H54 (cell line): Measurements from ENCODE around the gene BRSK1.

Source experiments
- DNase-seq: peaks from one replicate; pipeline ENCODE4 v3.0.0; 2011; ENCODE audit warnings: low spot score, mixed read lengths; ENCODE audit not compliant: insufficient read length
- FAIRE-seq: peaks from 3 replicates; lab custom pipeline; 2011; peaks lifted over from hg19 to GRCh38; lab: Jason Lieb, UNC
- POLR2A ChIP-seq: IDR thresholded peaks from 2 replicates; pipeline ENCODE4 v1.6.1; 2011; ENCODE audit warnings: low read depth, mild to moderate bottlenecking, low read length

Gene BRSK1

GRCh38 chr19:55333870-55334269, 50.1 kb downstream of the BRSK1 start:
- FAIRE-seq (no peak), DNase-seq (no peak)
- no peak for TF ChIP-seq POLR2A

GRCh38 chr19:55336101-55336500, 52.3 kb downstream of the BRSK1 start:
- no peak for FAIRE-seq
- DNase-seq: no peak
- TF ChIP-seq POLR2A: no peak

- peak; percentile 77 for FAIRE-seq
- TF ChIP-seq POLR2A: no peak; the same call in 1 of the 2 replicates
These were observed 55.5 kb downstream of the BRSK1 start, which contains the start of gene KMT5C for GRCh38 chr19:55339105-55339888. Gene KMT5C, plus strand, starts transcription at chr19:55339876. Its CDS starts 2,061 bp downstream, at chr19:55341937.

GRCh38 chr19:55339889-55340783, 56.3 kb downstream of the BRSK1 start:
- TF ChIP-seq POLR2A: peak; percentile 92
- no peak for FAIRE-seq
- no peak for DNase-seq

More at GRCh38 chr19:55339105-55339888, 55.5 kb downstream of the BRSK1 start, which contains the start of gene KMT5C:
- peak; percentile 100 for DNase-seq

- DNase-seq (no peak), FAIRE-seq (no peak)
- no peak; the same call in 1 of the 2 replicates for TF ChIP-seq POLR2A
These were observed 57.0 kb downstream of the BRSK1 start for GRCh38 chr19:55340784-55341147.

GRCh38 chr19:55341171-55341588, 57.4 kb downstream of the BRSK1 start:
- DNase-seq (peak; percentile 99), FAIRE-seq (no peak)
- TF ChIP-seq POLR2A: no peak

- TF ChIP-seq POLR2A: no peak
- FAIRE-seq: no peak
- DNase-seq: no peak
These were observed 58.1 kb downstream of the BRSK1 start for GRCh38 chr19:55341595-55342531.

GRCh38 chr19:55344444-55344843, 60.6 kb downstream of the BRSK1 start:
- FAIRE-seq (no peak), DNase-seq (no peak)
- TF ChIP-seq POLR2A: no peak

GRCh38 chr19:55345101-55345817, 61.5 kb downstream of the BRSK1 start:
- FAIRE-seq: no peak
- DNase-seq: no peak
- 0 out of 2 replicates have a peak, but pooled peaks have one; percentile 2 for TF ChIP-seq POLR2A

GRCh38 chr19:55345818-55346724, 62.3 kb downstream of the BRSK1 start:
- peak; percentile 97 for DNase-seq
- no peak for FAIRE-seq
- no peak for TF ChIP-seq POLR2A

GRCh38 chr19:55346725-55347441, 63.1 kb downstream of the BRSK1 start:
- FAIRE-seq (no peak), DNase-seq (no peak)
- TF ChIP-seq POLR2A: no peak
